NCI-H1092 (cell line): ENCODE measurements around the gene RFX2.
"Not testable (repeated sequence)": the region's sequence is repeated elsewhere in the genome, so short reads cannot be mapped to it uniquely, and the experiment has no call there.

Experiments
- DNase-seq: peaks from one replicate; lab custom pipeline; 2025; lab: John Stamatoyannopoulos, UW

RFX2 gene

GRCh38 chr19:5990289-5990797 lies 120.0 kb downstream of the RFX2 start:
- DNase-seq = no peak

GRCh38 chr19:5989388-5990074 lies 120.8 kb downstream of the RFX2 start:
- DNase-seq = no peak

- DNase-seq = no peak
These were observed 121.5 kb downstream of the RFX2 start for GRCh38 chr19:5988517-5989387.

GRCh38 chr19:5987077-5987818 lies 123.1 kb downstream of the RFX2 start:
- peak; percentile 72 for DNase-seq

- not testable (repeated sequence) for DNase-seq
These were observed 124.5 kb downstream of the RFX2 start for GRCh38 chr19:5985837-5986236.

GRCh38 chr19:5985098-5985783 lies 125.1 kb downstream of the RFX2 start:
- DNase-seq = no peak

- DNase-seq = no peak
These were observed 125.7 kb downstream of the RFX2 start for GRCh38 chr19:5984600-5984999.

GRCh38 chr19:5983367-5983955 lies 126.8 kb downstream of the RFX2 start:
- DNase-seq = no peak

- no peak for DNase-seq
These were observed 131.4 kb downstream of the RFX2 start for GRCh38 chr19:5978606-5979552.

GRCh38 chr19:5977785-5978605 lies 132.3 kb downstream of the RFX2 start, which contains the start of gene RANBP3:
RANBP3 (minus strand) TSS chr19:5978140; CDS start chr19:5978082, 58 bp downstream.
- peak; percentile 98 for DNase-seq

- no peak for DNase-seq
These were observed 133.0 kb downstream of the RFX2 start for GRCh38 chr19:5977222-5977784.

- no peak for DNase-seq
These were observed 133.5 kb downstream of the RFX2 start for GRCh38 chr19:5976768-5977167.

- DNase-seq = no peak
These were observed 134.9 kb downstream of the RFX2 start for GRCh38 chr19:5975388-5975728.

GRCh38 chr19:5974721-5975387 lies 135.4 kb downstream of the RFX2 start:
- no peak for DNase-seq

- DNase-seq = no peak
These were observed 136.2 kb downstream of the RFX2 start for GRCh38 chr19:5973867-5974635.

GRCh38 chr19:5973376-5973775 lies 136.9 kb downstream of the RFX2 start:
- no peak for DNase-seq

GRCh38 chr19:5972355-5972731 lies 138.0 kb downstream of the RFX2 start:
- no peak for DNase-seq
